Neuronal stem cell (in vitro differentiated cells): ENCODE measurements around the gene ORC2.
"Not testable (repeated sequence)": the region's sequence is repeated elsewhere in the genome, so short reads cannot be mapped to it uniquely, and the experiment has no call there.

Experiments
- DNase-seq: peaks from one replicate; pipeline ENCODE4 v3.0.0-alpha.2; 2013; ENCODE audit warnings: low spot score
- H2AFZ ChIP-seq: one replicate; pipeline ENCODE4 v1.6.1; 2013; ENCODE audit warnings: mild to moderate bottlenecking, low read length, inconsistent platforms
- H2AK5ac ChIP-seq: 2 replicates; pipeline ENCODE4 v1.6.1; 2013; ENCODE audit warnings: low read depth, mild to moderate bottlenecking, inconsistent platforms, low read length, moderate library complexity, mixed read lengths
- H2BK120ac ChIP-seq: 2 replicates; pipeline ENCODE4 v1.6.1; 2013; ENCODE audit warnings: low read depth, mild to moderate bottlenecking, inconsistent platforms, low read length, moderate library complexity, mixed read lengths
- H2BK12ac ChIP-seq: one replicate; pipeline ENCODE4 v1.6.1; 2013; ENCODE audit warnings: low read length, inconsistent platforms
- H2BK15ac ChIP-seq: 2 replicates; pipeline ENCODE4 v1.6.1; 2013; ENCODE audit warnings: mild to moderate bottlenecking, low read length, inconsistent platforms, mixed read lengths
- H2BK5ac ChIP-seq: one replicate; pipeline ENCODE4 v1.6.1; 2013; ENCODE audit warnings: inconsistent platforms, mild to moderate bottlenecking, low read length, moderate library complexity
- H3K14ac ChIP-seq: one replicate; pipeline ENCODE4 v1.6.1; 2013; ENCODE audit warnings: low read length, inconsistent platforms
- H3K18ac ChIP-seq: 2 replicates; pipeline ENCODE4 v1.6.1; 2013; ENCODE audit warnings: low read length, inconsistent platforms
- H3K23ac ChIP-seq: 2 replicates; pipeline ENCODE4 v1.6.1; 2013; ENCODE audit warnings: low read depth, mild to moderate bottlenecking, mixed read lengths, low read length, inconsistent platforms; ENCODE audit not compliant: poor library complexity
- H3K27ac ChIP-seq: replicated peaks from 3 replicates; pipeline ENCODE4 v1.5.1; 2013; ENCODE audit warnings: low read length, inconsistent platforms
- H3K27me3 ChIP-seq, 3 experiments: 2 replicates each; pipeline ENCODE4 v1.6.1; 2013; ENCODE audit warnings: low read length in 3 of 3, mild to moderate bottlenecking in 2 of 3, inconsistent platforms in 1 of 3, low read depth in 1 of 3, mixed read lengths in 1 of 3, moderate library complexity in 1 of 3; ENCODE audit not compliant: control insufficient read depth in 3 of 3, insufficient read depth in 3 of 3
- H3K36me3 ChIP-seq, 2 donors: replicated peaks in 1 of 2; 2 replicates each; pipeline ENCODE4 v1.6.1; 2013; ENCODE audit warnings: low read length in 2 of 2; ENCODE audit not compliant: control insufficient read depth in 2 of 2, insufficient read depth in 2 of 2
- H3K4ac ChIP-seq: 2 replicates; pipeline ENCODE4 v1.6.1; 2013; ENCODE audit warnings: inconsistent platforms, mild to moderate bottlenecking, low read length, moderate library complexity
- H3K4me1 ChIP-seq, 2 donors: 1 replicate in 1 of 2; 2 replicates in 1 of 2; pipeline ENCODE4 v1.6.1; 2013; ENCODE audit warnings: low read length in 2 of 2, low read depth in 1 of 2; ENCODE audit not compliant: control insufficient read depth in 2 of 2, insufficient read depth in 1 of 2
- H3K4me2 ChIP-seq: one replicate; pipeline ENCODE4 v1.6.1; 2013; ENCODE audit warnings: mild to moderate bottlenecking, low read length, inconsistent platforms; ENCODE audit not compliant: insufficient read depth, poor library complexity, severe bottlenecking
- H3K4me3 ChIP-seq, 2 donors: 2 replicates each; pipeline ENCODE4 v1.5.1; 2013; ENCODE audit warnings: low read length in 2 of 2, mild to moderate bottlenecking in 2 of 2, inconsistent platforms in 1 of 2, moderate library complexity in 1 of 2
- H3K79me1 ChIP-seq: one replicate; pipeline ENCODE4 v1.6.1; 2013; ENCODE audit warnings: low read depth, mild to moderate bottlenecking, inconsistent platforms, low read length, moderate library complexity
- H3K9ac ChIP-seq: one replicate; pipeline ENCODE4 v1.6.1; 2013; ENCODE audit warnings: mild to moderate bottlenecking, low read depth, low read length, inconsistent platforms; ENCODE audit not compliant: poor library complexity
- H3K9me3 ChIP-seq, 2 donors: replicated peaks in 1 of 2; 2 replicates each; pipeline versions ENCODE3 to v1.6.1; 2013; ENCODE audit warnings: low read length in 2 of 2, mild to moderate bottlenecking in 2 of 2, inconsistent platforms in 1 of 2, low read depth in 1 of 2, mixed read lengths in 1 of 2, moderate library complexity in 1 of 2; ENCODE audit not compliant: control insufficient read depth in 2 of 2, insufficient read depth in 1 of 2
- H4K8ac ChIP-seq: one replicate; pipeline ENCODE4 v1.6.1; 2013; ENCODE audit warnings: low read depth, mild to moderate bottlenecking, inconsistent platforms, low read length, moderate library complexity
- H4K91ac ChIP-seq: one replicate; pipeline ENCODE4 v1.6.1; 2013; ENCODE audit warnings: low read length, low read depth, mild to moderate bottlenecking, inconsistent platforms; ENCODE audit not compliant: poor library complexity
- WGBS, 2 donors: extraction: QIAGEN DNeasy Blood & Tissue Kit; methylation state at CpG; one replicate each; pipeline ENCODE4 v1.1.7; 2013; ENCODE audit warnings: missing lambda C conversion rate in 2 of 2, mixed read lengths in 1 of 2; ENCODE audit not compliant: insufficient read length in 2 of 2, insufficient replicate concordance in 1 of 2; ENCODE audit errors: extremely low coverage in 2 of 2; 5-methylcytosine and 5-hydroxymethylcytosine counted together

Gene ORC2

DNA sequence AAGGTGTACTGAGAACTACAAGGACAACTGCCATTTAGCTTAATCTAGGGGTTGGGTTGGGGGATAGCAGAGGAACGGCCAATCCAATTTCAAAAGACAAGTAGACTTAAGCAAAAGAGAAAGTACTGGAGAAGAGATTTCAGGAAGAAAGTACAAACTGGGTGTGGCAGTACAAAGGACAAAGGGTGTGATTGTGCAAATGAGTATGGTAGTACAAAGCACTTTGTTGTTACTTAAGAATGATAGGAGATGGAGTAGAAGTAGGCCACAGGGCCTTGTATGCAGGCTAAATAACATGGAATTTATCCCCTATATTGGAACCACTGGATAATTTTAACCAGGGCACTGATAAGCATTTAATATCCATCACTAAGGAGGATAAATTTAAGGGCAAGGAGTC, 4.7 kb upstream of the ORC2 start:
- Histone ChIP-seq H3K9ac (no peak overlapping the region), H3K9me3 (no peaks in the 10 kb centered on the region), H2BK12ac (no peak overlapping the region), H3K36me3 (peaks cover 0 to 5% of the 10 kb centered on the region in 2 donors), H3K79me1 (no peaks in the 10 kb centered on the region), H3K14ac (no peak overlapping the region), H3K4me1 (peaks cover 0 to 2% of the 10 kb centered on the region in 2 donors), H2BK5ac (no peak overlapping the region), H4K91ac (no peak overlapping the region), H2BK15ac (no peak overlapping the region), H3K23ac (no peak overlapping the region), H3K27ac (no peak overlapping the region), H3K27me3 (no peaks in the 10 kb centered on the region), H2AK5ac (no peak overlapping the region), H2BK120ac (no peak overlapping the region), H4K8ac (no peak overlapping the region), H3K4ac (no peak overlapping the region), H3K18ac (no peak overlapping the region), H2AFZ (no peak overlapping the region), H3K4me3 (no peak overlapping the region), H3K4me2 (no peak overlapping the region)
- no CpG with 5 or more reads among the region's 1 CpG for WGBS, 2 donors
- no peak for DNase-seq

DNA sequence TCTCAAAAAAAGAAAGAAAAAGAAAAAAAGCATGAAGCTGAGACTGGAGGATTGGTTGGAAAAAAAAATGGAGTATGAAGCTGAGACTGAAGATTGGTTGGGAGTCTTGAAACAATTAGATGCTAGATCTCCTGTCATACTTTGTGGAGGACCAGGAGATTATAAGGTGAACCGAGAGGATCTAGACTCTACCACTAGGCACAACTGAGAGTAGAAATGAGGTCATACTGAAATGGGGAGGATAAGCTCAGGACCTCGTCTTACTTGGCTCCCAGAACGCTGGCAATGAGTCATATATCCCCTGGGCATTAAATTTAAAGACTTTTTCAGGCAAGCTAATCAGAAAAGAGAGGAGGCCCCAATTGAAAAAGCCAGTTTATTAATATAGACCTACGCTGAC, 3.3 kb upstream of the ORC2 start:
- Histone ChIP-seq H2AK5ac (no peak overlapping the region), H2BK15ac (no peak overlapping the region), H3K14ac (no peak overlapping the region), H3K36me3 (peaks cover 0 to 7% of the 10 kb centered on the region in 2 donors), H2AFZ (no peak overlapping the region), H2BK12ac (no peak overlapping the region), H3K9me3 (no peaks in the 10 kb centered on the region), H3K79me1 (no peaks in the 10 kb centered on the region), H3K9ac (no peak overlapping the region), H3K18ac (no peak overlapping the region), H3K27ac (no peak overlapping the region), H3K23ac (no peak overlapping the region), H3K4me2 (no peak overlapping the region), H3K4ac (no peak overlapping the region), H3K27me3 (no peaks in the 10 kb centered on the region), H2BK5ac (no peak overlapping the region), H3K4me1 (peaks cover 3 to 8% of the 10 kb centered on the region in 2 donors), H2BK120ac (no peak overlapping the region), H4K91ac (no peak overlapping the region), H4K8ac (no peak overlapping the region), H3K4me3 (no peak overlapping the region)
- no peak for DNase-seq
- no CpG with 5 or more reads among the region's 4 CpGs for WGBS, 2 donors

DNA sequence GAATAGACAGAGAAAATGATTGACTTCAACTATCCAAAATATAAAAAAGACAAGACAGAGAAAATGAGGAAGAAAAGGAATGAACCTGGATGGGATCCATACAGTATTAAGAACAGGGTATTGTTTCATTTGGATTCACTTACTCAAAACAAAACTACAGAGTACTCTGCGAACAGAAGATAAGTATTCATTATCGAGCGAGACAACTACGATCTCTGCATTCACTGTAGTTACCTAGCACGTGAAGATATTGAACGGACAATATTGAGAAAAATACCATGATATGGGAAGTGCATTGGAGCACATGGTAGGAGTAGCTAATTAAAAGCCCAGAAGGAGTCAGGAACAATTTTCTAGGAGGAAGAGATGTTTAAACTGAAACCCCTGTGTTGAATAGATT, 1.0 kb upstream of the ORC2 start:
- Histone ChIP-seq H3K36me3 (peaks cover 0 to 21% of the 10 kb centered on the region in 2 donors), H3K4me3 (peak overlapping the region; percentile 61 to 83), H2AK5ac (no peak overlapping the region), H3K4me2 (peak overlapping the region; percentile 37), H3K18ac (no peak overlapping the region), H2BK12ac (no peak overlapping the region), H3K9ac (no peak overlapping the region), H4K8ac (no peak overlapping the region), H3K27ac (no peak overlapping the region), H3K4ac (no peak overlapping the region), H3K79me1 (peaks cover 3% of the 10 kb centered on the region), H2BK5ac (no peak overlapping the region), H3K14ac (no peak overlapping the region), H3K9me3 (no peaks in the 10 kb centered on the region), H3K23ac (no peak overlapping the region), H3K4me1 (peaks cover 3 to 8% of the 10 kb centered on the region in 2 donors), H2BK120ac (no peak overlapping the region), H4K91ac (no peak overlapping the region), H2AFZ (peak overlapping the region; percentile 96), H3K27me3 (no peaks in the 10 kb centered on the region), H2BK15ac (no peak overlapping the region)
- no CpG with 5 or more reads among the region's 6 CpGs for WGBS, 2 donors
- DNase-seq, result no peak

DNA sequence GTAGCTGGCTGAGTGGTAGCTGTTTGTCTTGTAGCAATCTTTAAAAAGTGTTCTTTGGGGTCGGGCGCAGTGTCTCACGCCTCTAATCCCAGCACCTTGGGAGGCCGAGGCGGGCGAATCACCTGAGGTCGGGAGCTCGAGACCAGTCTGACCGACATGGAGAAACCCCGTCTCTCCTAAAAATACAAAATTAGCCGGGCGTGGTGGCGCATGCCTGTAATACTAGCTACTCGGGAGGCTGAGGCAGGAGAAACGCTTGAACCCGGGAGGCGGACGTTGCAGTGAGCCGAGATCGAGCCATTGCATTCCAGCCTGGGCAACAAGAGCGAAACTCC, 425 bp upstream of the ORC2 start:
- not testable (repeated sequence) for H2AK5ac ChIP-seq, H4K8ac ChIP-seq, H2BK12ac ChIP-seq, H3K4ac ChIP-seq, H3K4me2 ChIP-seq, DNase-seq, H2BK120ac ChIP-seq, H4K91ac ChIP-seq, H2BK15ac ChIP-seq, H2BK5ac ChIP-seq, H3K27ac ChIP-seq, H3K4me1 ChIP-seq, H3K9me3 ChIP-seq, H3K79me1 ChIP-seq, H3K23ac ChIP-seq, H3K27me3 ChIP-seq, H3K9ac ChIP-seq, H3K14ac ChIP-seq
- peaks cover 0 to 27% of the 10 kb centered on the region in 2 donors for H3K36me3 ChIP-seq
- H3K18ac ChIP-seq, result peak overlapping the region; percentile 70
- peak overlapping the region; percentile 96 for H2AFZ ChIP-seq
- WGBS, 2 donors, result no CpG with 5 or more reads among the region's 21 CpGs
- peak overlapping the region; percentile 83 to 89 for H3K4me3 ChIP-seq
